ENCODE measurements around the gene SMIM45.

SMIM45 gene

DNA sequence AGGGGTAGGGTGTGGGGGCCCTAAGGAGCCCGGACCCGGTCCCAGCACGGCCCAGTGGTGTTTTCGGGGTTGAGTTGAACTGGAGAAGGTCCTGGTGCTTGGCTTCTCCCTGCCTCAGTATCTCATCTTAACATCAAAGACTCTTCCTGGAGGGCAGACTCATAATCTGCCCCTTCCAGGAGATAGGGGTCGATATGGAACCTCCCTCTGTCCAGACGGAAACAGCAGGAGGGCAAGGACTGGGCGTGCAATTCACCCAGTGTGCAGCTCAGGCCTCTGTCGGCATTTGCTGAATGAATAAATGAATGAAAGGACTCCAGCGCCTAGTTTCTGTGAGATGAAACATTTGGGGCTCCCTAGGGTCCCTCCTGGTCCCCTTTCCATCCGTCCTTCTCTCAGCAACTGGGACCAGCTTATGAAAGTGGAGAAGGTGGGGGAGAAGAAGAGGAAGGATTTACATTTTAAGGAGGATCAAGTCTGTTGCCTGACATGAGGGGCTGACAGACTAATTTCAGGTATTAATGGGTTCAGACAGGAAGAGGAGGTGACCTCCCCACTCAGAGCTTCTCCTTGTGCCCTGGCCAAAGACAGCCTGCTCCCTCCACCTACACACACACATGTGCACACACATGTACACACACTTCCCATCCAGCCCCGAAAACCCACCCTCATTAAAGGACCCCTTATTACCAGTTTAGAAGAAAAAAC is 36.0 kb upstream of the SMIM45 start:
- DNase-seq, result no peak

DNA sequence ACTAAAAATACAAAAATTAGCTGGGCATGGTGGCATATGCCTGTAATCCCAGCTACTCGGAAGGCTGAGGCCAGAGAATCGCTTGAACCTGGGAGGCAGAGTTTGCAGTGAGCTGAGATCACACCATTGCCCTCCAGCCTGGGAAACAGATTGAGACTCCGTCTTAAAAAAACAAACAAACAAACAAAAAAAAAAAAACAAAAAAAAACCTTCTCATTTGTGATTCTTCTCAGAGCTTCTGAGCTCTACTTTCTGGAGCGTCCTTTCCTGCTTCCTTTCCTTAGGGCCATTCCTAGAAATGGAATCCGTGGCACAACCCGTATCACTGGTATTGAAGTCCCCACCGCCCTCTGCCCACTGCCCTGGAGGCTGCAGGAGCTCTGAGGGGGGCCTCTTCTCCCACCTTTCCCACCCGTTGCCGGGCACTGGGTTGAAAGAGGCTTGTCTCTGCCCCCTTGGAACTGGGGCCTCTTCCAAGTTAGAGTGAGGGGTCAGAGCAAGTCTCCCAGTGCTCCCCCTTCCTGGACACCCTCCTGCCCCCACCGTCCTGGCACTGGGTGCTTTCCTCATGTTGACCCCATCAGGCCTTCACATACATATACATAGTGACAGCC is 35.1 kb upstream of the SMIM45 start:
- no peak for DNase-seq

DNA sequence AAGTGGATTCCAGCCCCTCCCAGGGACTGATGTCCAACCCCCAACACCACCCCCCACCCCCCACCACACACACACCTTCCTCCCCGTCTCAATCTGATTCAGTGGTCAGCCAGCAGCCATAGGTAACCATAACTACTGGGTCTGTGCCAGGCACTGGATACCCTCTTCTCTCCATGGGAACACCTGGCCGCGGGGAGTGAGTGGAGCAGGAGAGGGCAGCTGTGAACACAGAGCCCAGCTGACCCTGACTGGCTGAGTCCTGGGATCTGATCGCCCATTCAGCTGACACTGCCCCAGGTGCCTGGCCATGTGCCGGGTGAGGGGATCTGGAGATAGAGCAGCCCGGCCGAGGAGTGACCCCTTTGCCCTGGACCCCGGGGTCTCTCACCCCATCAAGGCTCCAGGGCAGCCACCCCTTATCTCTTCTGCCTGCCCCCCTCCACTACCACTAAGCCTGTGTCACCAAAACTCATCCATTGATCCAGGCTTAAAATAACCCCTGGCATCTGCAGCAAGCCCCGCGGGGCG is 34.5 kb upstream of the SMIM45 start:
- DNase-seq, result no peak

DNA sequence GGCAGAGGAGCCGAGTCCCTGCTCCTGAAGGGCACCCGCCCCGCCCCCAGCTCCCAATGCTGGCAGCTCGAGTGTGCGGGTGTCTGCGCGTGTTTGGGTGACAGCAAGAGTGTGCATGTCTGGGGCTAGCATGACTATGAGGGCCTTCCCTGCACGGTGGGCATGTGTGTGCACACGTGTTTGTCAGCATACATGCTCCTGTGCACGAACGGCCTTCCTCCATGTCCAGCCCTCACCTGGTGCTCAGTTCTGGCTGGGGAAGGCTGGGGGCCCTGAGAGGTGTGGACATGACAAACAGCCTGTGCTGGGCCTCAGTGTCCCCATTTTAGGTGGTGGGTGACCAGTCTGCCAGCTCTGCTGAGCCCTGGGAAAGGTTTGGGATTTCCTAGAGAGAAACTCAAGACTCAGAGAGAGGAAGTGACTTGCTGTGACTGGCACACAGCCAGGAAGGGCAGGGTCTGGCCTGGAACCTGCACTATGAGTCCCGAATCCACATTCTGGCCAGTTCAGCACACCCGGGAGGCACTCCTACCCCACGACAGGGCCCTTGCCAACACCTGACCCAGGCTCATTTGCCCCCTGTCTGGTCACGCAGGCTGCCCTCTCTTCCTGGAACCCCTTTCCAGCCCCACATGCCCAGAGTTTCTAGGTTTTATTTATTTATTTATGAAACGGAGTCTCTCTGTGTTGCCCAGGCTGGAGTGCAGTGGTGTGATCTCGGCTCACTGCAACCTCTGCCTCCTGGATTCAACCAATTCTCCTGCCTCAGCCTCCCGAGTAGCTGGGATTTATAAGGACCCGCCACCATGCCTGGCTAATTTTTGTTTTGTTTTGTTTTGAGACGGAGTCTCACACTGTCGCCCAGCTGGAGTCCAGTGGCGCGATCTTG is 33.8 kb upstream of the SMIM45 start:
- no peak for DNase-seq

DNA sequence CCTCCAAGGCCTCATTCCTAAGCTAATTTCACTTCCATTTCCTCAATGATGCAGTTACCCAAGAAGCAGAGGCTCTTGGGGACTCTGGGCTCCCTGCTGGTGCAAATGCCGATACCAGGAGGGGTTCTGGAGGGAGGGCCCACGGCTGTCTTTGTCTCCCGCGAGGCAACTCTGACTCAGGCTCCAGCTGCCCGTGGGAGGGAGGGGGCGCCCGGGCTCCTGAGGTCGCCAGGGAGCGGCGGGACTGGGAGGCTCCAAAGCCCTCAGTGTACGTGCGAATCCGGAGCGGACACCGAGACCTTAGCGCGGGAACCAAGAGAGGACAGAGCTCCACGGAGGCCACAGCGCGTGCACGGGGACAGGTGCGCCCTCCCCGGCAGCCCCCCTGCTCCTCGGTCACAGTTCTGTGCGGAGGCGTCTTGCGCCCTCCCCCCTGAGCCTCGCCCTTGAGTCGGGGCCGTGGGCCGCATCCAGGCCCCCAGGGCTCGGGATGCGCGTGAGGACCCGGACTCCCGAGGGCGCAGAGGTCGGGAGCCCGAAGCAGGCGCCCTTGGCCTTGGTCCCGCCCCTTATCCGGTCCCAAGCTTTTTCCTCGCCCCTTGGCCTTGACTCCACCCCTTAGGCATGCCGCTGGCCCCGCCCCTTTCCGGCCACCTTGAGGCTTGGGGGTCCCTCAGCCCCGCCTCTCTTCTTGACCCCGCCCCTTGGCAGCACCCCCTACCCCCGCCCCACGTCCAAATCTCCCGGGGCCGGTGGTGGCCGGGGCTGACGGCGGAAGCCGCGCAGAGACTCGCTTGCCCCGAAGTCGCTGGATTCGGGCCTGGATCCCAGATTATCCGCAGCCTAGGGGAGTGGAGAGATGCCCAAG is 32.4 kb upstream of the SMIM45 start:
- no peak for DNase-seq

DNA sequence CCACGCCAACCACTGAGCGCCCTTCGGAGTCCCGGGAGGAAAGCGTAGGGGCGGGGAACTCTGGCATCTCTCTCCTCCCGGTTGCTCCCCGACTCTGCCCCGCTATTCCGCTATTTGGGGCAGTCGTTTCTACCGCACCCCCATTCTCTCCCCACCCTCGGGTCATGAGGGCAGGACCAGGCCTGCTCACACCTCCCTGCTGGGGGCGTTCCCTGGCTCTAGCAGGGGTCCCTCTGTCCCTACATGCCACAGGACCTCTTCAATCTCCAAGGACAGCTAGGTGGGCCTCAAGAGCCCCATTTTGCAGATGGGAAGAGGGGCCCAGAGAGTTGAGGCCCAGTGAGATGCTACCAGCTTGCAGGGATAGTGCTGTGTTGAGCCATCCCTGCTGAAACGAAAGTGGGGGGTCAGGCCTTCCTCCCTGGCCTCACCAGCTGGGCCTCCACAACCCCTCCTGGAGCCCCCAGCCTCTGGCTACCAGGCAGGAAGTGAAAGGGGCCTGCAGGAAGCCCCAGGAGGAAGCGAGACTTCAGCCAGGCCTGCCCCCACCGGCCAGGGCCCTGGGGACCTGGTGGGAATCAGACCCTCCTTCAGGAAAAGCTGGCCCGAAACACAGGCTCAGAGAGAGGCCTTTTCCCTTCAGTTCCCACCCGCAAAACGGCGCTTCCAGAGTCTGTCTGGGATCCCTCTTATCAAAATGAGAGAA is 31.5 kb upstream of the SMIM45 start:
- DNase-seq, result no peak

DNA sequence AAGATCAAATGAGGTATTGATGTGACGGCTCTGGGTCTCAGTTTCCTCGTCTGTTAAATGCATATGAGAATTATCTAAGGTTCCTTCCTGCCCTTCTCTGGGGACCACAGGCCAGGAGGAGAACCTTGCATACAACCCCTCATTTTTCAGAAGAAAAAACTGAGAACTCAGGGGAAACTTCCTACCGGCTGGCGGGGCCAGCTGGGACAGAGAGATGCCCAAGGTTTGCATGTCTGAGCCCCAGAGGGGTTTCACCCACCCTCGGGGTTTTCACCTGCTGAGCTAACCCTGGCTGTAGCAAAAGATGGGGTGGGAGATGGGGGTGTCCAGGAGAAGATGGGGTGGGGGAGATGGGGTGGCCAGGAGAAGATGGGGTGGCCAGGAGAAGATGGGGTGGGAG is 29.6 kb upstream of the SMIM45 start:
- no peak for DNase-seq

DNA sequence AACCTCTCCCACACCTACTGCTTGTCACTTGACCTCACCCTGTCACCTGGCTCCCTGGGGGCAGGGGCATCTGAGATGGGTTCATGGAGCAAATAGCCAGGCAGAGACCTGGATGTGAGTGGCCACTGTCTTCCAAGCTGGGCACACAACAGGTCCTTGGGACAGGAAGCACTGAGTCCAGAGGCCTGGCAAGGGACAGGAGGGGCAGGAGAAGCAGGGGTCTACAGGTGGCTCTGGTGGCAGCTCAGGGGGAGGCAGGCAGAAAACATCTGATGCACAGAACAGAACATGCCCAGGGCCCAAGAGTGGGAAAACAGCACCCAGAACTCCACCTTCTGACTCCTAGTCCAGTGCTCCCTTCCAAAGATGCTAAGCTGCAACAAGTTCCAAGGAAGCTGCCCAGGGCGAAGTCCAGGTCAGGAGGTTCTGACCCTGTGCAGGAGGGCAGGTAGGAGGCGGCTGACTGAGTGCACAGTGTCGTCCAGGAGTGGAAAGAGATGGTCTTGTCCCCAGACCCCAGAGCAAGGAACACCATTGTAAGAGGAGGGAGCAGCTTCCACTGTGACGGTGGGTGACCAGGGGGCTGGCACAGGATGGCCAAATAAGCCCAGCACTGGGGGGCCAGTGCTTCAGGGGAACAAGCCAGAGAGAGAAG is 28.9 kb upstream of the SMIM45 start:
- DNase-seq, result no peak

DNA sequence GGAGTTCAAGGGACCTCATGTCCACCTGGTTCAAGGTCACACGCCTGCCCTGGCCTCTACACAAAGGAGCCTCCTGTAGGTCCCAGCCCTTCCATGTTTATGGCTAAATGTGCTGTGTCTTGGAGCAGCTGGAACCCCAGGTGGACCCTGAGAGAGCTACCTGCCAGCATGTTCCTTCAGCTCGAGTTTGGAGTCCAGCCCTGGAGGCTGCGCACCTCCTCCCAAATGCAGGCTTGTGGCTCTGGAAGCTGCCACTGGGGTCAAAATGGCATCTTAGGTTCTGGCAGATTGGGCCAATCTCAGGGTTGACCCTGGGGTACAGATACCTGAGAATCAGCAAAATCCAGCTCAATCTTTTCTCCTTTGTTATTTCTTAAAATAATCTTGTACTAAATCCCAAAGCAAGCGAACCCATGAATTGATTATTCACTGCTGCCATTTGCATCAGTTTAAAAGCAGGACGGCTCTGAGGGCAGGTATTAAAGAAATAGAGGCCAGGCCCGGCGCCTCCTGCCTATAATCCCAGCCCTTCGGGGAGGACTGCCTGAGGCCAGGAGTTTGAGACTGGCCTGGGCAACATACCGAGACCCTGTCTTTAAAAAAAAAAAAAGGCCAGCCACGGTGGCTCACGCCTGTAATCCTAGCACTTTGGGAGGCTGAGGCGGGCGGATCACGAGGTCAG is 28.2 kb upstream of the SMIM45 start:
- DNase-seq, result no peak

DNA sequence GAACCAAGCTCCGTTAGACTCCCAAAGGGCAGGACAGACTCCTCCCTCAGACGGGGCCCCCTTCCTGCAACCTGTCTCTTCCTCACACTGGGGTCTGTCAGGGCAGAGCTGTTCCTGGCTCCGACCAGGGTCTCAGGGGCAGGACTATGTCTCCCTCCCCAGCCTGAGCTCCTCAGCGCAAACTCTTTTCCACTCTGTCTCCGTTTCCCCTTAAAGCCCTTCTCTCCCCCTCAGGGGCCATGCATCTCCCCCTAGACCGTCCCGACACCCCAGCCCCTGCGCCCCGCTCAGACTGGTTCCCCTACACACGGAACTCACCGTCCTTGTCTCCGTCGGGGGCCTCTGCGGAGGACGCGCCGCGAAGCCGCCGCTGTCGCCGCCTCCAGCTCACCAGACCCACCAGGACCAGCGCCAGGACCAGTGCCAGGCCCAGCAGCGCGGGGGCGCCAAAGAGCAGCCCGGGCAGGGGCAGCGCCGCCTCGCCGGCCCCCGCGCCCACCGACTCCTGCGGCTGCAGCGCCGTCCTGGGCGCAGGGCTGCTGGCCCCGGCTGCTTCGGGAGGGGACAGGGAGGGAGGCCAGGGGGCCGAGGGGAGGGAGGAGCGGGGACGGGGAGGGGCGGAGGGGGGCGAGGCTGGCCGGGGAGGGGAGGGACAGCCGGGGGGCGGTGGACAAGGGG is 26.0 kb upstream of the SMIM45 start:
- DNase-seq, result no peak

DNA sequence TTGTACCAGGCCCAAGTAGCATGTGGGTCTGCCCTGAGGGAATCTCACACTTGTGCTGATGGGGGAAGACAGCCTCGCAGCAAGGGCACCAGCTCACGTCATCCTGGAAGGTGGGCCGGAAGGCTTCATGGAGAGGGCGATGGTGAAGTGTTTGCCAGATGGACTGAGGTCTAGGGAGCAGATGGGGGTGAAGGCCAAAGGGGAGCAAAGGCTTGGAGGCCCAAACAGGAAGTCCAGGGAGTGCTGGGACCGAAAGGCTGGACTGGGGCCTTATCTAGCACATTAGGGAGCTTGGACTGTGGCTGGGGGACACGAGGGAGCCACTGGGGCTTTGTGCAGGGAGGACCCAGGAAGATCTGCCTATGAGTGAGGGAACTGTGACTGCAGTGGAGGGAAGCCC is 24.1 kb upstream of the SMIM45 start:
- no peak for DNase-seq

DNA sequence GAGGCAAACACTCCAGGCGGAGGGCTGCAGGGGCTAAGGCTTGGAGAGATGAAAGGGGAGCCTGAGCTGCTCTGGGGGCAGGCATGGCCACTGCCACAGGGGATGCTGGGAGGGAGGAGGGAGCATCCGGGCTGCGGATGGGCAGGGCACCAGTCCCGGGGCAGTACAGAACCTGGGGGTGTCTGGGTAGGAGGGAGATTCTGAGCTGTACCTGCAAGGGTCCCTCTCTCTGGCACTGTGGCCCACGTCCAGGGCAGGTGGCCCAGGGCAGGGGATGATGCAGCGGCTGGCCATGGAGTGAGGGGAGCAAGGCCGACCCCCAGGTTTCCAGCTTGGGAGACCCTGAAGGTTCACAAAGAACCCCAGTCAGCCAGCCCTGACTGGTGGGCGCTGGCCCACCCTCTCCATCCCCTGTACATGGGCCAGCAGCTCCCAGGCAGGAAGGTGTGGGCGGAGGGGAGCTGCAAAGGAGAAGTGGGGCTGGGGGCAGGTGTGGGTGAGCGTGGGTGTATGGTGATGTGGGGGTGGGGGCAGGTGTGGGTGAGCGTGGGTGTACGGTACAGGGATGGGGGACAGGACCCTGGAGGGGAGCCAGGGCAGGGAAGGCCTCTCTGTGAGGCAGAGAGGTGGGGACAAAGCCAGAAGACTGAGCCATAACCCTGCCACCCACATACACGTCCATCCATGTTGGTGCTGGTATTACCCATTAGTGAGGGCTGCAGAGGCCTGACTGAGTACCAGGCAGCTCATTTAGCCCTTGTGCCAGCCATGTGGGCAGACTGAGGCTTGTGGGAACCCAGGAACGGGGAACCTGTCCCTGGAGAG is 23.1 kb upstream of the SMIM45 start:
- no peak for DNase-seq

DNA sequence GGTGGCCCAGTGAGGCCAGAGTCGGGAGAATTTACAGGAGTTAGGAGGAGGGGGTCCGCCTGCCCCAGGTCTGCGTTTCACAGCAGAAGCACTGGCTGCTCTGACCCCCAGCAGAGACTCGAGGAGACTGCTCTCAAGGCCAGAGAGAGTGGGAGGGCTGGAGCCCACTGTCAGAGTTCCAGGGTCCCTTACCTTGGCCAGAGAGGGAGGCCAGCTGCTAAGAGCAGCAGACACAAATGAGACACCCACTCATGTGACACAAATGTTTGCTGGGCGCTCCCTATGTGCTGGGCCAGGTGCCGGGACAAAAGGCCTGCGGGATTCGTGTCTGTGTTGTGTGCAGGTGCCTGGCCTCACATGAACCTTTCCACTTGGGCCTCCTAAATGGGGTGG is 22.5 kb upstream of the SMIM45 start:
- DNase-seq, result no peak

DNA sequence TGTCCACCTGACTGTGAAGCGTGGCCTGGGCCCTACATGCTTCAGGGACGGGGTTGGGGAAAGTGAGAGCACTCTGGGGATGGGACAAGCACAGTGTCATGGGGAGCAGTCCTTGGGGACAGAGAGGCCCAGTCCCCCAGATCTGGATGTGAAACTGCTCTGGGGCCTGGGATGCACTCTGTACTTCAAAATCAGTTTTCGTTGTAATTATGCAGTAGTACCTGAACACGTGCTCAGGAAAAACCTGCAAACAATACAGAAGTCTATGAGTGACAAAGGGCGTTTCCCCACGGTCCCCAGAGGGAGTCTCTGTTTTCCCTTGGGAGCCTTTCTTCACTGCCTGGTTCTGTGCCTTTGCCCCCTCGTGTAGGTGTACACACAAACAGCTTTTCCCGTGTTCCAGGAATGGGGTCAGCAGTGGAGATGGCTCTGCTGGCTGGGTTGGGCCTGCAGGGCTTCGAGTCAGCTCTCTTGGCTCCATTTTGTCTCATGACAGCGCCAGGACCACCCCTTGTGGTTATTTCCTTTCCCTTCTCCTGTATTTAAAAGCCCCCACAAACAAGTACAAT is 20.2 kb upstream of the SMIM45 start:
- DNase-seq, result no peak

DNA sequence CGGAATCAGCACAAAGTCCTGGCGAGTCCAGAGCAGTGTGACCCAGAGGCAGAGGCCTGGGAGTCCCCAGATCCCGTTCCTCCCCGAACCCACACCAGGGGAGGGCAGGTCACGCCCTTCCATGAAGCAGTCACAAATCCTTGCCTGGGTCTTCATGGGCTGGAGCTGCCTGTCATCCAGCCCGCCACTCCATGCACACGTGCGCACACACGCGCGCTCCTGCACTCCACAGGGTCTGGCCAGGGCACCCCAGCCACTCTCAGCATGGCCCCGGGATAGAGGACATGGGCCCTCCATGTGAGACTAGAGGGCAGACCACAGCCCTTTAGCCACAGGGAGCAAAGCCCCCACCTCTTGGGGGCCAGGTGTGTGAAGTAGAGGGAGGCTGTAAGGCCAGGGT is 19.6 kb upstream of the SMIM45 start:
- no peak for DNase-seq

DNA sequence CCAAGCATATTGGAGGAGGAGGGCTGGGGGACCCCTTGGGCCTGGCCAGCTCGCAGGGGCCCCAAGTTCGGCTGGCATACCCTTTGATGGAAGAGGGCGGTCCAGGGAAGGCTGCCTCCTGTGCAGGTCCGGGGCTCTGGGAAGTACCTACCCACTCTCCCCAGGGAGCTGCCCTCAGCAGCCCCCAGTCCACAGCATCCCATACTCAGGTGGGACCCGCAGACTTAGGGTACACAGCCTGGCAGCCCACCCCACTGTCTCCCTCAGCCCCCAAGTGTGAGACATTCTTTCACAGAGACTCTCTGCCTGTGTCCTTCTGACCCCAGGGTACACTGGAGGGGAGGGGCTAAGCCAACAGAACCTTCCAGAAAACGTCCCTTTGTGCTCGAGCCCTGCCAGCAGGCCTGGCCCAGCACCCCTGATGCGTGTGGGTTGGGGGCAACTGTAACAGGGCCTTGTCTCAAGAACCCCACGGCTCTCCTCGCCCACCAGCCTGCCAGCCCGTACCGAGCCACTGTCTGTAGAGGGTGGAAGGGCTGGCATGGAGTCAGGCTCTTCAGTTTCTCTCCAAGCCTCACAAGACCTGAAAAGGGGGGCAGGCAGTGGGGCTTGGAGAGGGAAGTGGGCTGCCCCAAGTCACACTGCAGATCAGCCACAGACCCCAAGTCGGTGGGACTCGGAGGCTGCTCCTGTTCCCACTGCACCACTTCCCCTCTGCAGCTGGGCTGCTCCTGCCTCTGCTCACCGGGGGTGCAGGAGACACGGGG is 18.4 kb upstream of the SMIM45 start:
- no peak for DNase-seq

DNA sequence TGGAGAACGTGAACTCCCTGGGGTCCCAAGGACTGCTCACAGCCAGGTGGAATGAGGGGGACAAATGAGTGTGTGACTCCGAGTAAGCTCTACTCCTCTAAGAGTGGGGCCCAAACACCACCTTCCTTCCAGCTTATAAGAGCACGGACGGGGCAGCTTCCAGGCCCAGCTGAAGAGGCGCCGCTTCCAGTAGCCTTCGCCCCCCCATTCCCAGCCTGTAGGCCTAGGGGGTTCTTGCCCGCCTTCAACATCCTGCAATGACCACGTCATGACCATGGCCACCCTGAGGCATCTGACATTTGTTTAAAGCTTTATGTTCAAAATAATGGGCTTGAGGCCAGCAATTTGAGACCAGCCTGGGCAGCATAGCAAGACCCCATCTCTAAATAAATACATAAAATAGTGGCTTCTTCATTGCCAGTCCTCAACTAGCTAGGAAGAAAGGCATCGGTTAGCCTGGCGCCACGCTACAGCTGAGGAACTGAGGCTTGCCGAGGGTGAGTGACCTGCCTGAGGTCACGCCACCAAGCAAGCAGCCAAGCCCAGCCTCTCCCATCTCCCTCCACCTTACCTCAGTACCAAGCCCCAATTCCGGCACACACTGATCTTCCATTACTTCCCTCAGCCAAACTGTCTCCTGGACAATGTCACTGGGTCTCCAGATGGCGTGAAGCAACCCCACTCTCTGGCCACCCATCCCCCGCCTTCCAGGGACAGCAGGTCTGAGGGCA is 17.5 kb upstream of the SMIM45 start:
- no peak for DNase-seq

DNA sequence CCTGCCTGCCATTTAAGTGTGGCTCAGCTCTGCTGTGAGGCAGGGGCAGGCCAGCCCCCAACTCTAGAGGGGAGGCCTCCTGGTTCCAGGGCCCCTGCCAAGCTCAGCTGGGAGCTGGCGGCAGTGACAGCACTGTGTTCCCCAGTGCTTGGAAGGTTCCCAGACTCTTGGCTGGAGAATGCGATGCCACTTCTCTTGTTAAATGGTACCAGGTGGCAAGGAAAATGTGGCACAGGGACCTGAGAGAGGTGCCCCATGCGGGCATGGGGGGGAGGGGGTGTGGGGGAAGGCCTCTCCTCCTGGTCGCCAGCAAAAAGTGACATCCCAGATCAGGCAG is 17.0 kb upstream of the SMIM45 start:
- DNase-seq, result no peak
